ENCODE measurements around the gene GHRHR.

DNA sequence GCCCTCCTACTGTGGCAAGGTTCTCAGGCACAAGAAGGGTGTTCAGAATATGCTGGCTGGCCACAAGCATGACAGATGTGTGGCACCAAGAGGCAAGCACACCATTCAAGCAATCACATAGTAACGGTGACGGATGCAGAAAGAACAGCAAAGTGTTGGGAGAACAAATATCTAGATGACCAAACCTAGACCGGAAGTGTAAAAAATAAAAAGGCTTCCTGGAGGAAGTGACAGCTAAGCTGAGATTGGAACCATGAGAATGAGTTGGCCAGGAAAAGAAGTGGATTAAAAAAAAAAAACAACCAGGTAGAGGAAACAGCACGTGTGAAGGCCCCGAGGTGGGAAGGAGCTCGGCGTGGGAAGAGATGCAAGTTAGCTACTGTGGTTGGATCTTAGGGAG is 22.0 kb downstream of the GHRHR start:
- TF ChIP-seq CTCF (IDR thresholded peaks at IDR 0.05; ENCODE audit: low read length) (no peak), EZH2 (IDR thresholded peaks at IDR 0.05; ENCODE audit: borderline replicate concordance, low read length) (no peak)
